ENCODE data around the gene CLN6. TPM values are rescaled to one million over a fixed set of nuclear protein-coding genes. Genes with fewer than 3 reads are reported as not detected.

Gene CLN6
- total and polyA plus RNA-seq, 9 of the 15 experiments (the other 6 are each of a cell fraction or from before 2014, with no cell fraction given), result 0.71 to 53.3 (median 39.3) TPM

- Histone ChIP-seq H3K27me3 (ENCODE audit: control insufficient read depth in 2 of 2, insufficient read depth in 2 of 2, low read length in 2 of 2) (no peaks in the 10 kb centered on the region), H3K9ac (ENCODE audit: insufficient read depth in 1 of 2, low read depth in 2 of 2, low read length in 2 of 2) (peak overlapping the region in 1 of 2 experiments; percentile 74; a peak in 2 of 4 replicates), H3K27ac (ENCODE audit: extremely low read depth, low read depth, low read length) (no peak overlapping the region), H3K9me3 (replicated peaks; ENCODE audit: control insufficient read depth, insufficient read depth, low read depth, low read length) (no peaks in the 10 kb centered on the region), H3K79me2 (ENCODE audit: control insufficient read depth, insufficient read depth, low read length) (peaks cover 30% of the 10 kb centered on the region), H3K4me3 (no peak overlapping the region), H3K9me1 (ENCODE audit: control insufficient read depth, insufficient read depth, low read length) (peaks cover 3% of the 10 kb centered on the region), H3K36me3 (ENCODE audit: control insufficient read depth, insufficient read depth, low read length) (peaks cover 77% of the 10 kb centered on the region; the same call in 2 of the 3 replicates), H3K4me2 (ENCODE audit: insufficient read depth, low read length) (no peak overlapping the region), H4K20me1 (replicated peaks; ENCODE audit: control insufficient read depth, insufficient read depth, low read length) (peaks cover 20% of the 10 kb centered on the region; the same call in 1 of the 2 replicates), H3K4me1 (replicated peaks in 1 of 2; ENCODE audit: control insufficient read depth in 2 of 2, insufficient read depth in 2 of 2, low read length in 2 of 2) (peaks cover 14 to 49% of the 10 kb centered on the region in 2 experiments), H2AFZ (ENCODE audit: low read depth, low read length) (no peak overlapping the region)
- ATAC-seq, result no peak
- BruUV-seq (replicated peaks), result no TSS peak
- peak; percentile 30; the same call in 1 of the 2 replicates for TF ChIP-seq POLR2G (IDR thresholded peaks at IDR 0.05; ENCODE audit: low read depth, low read length)
- no peak for TF ChIP-seq NCOA2 (IDR thresholded peaks at IDR 0.05; ENCODE audit: partially characterized antibody in 2 of 2)
- in situ Hi-C loops (cut with MboI) (no loop called here), intact Hi-C loops (cut with micrococcal nuclease) (no loop called here)
- no peak for FAIRE-seq
- POLR2A ChIA-PET, result no interaction called here
- no peak for DNase-seq (ENCODE audit: extremely low read depth in 1 of 4, low spot score in 3 of 4)
- 95% methylated on average over 6 of the region's 7 CpGs for WGBS (ENCODE audit: insufficient coverage, low coverage, missing lambda C conversion rate)
- CTCF ChIA-PET (ENCODE audit: low intra/inter-chr PET ratio), result no interaction called here
These were observed 20.3 kb downstream of the CLN6 start for GRCh38 chr15:68209272-68209671.

DNA sequence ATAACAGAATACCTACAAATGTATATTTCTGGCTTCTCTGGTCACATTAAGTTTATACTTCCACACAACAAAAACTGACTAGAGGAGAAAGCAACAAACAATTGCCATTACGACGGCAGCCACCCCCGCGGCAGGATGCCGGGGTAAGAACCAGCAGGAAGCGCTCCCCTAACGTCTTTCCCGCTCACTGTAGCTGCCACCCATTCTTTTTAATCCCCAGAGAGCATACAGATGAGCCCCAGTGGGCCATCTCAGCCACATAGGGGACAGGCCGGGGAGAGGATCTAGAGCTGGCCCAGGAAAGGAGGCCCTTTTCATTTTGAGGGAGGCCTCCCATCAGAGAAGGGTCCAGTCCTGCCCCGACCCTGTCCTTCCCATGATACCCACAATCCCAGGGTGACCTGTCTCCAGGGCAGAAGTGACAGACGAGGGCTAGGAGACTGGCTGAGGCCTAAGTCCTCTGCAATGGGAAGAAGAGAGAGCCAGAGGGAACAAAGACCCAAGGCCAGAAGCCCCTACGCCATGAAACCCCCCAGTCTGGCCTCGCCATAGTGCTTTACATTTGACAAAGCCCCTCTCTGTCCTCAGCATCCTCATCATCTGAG is 20.8 kb downstream of the CLN6 start:
- Histone ChIP-seq H3K36me3 (ENCODE audit: control insufficient read depth, insufficient read depth, low read length) (peaks cover 71% of the 10 kb centered on the region; the same call in 2 of the 3 replicates), H3K79me2 (ENCODE audit: control insufficient read depth, insufficient read depth, low read length) (peaks cover 32% of the 10 kb centered on the region), H3K4me3 (no peak overlapping the region), H2AFZ (ENCODE audit: low read depth, low read length) (no peak overlapping the region), H3K9me3 (replicated peaks; ENCODE audit: control insufficient read depth, insufficient read depth, low read depth, low read length) (no peaks in the 10 kb centered on the region), H4K20me1 (replicated peaks; ENCODE audit: control insufficient read depth, insufficient read depth, low read length) (peaks cover 17% of the 10 kb centered on the region; the same call in 1 of the 2 replicates), H3K9me1 (ENCODE audit: control insufficient read depth, insufficient read depth, low read length) (peaks cover 3% of the 10 kb centered on the region), H3K27ac (ENCODE audit: extremely low read depth, low read depth, low read length) (no peak overlapping the region), H3K4me2 (ENCODE audit: insufficient read depth, low read length) (no peak overlapping the region), H3K27me3 (ENCODE audit: control insufficient read depth in 2 of 2, insufficient read depth in 2 of 2, low read length in 2 of 2) (no peaks in the 10 kb centered on the region), H3K4me1 (replicated peaks in 1 of 2; ENCODE audit: control insufficient read depth in 2 of 2, insufficient read depth in 2 of 2, low read length in 2 of 2) (peaks cover 14 to 49% of the 10 kb centered on the region in 2 experiments), H3K9ac (ENCODE audit: insufficient read depth in 1 of 2, low read depth in 2 of 2, low read length in 2 of 2) (no peak overlapping the region; a peak in 1 of 4 replicates)
- FAIRE-seq (no peak), ATAC-seq (no peak), DNase-seq (ENCODE audit: extremely low read depth in 1 of 4, low spot score in 3 of 4) (no peak)
- in situ Hi-C loops (cut with MboI) (no loop called here), intact Hi-C loops (cut with micrococcal nuclease) (no loop called here)
- TF ChIP-seq, protein P1, sequence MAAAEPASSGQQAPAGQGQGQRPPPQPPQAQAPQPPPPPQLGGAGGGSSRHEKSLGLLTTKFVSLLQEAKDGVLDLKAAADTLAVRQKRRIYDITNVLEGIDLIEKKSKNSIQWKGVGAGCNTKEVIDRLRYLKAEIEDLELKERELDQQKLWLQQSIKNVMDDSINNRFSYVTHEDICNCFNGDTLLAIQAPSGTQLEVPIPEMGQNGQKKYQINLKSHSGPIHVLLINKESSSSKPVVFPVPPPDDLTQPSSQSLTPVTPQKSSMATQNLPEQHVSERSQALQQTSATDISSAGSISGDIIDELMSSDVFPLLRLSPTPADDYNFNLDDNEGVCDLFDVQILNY (CRISPR knock-in tag; IDR thresholded peaks at IDR 0.05), result no peak
- BruUV-seq (replicated peaks), result no TSS peak
- WGBS (ENCODE audit: insufficient coverage, low coverage, missing lambda C conversion rate), result 92% methylated on average over 11 of the region's 13 CpGs
- ChIA-PET CTCF (ENCODE audit: low intra/inter-chr PET ratio) (no interaction called here), POLR2A (interaction anchor here (0.7 kb wide), 1 partner anchor 16 kb away, joined by 3 read pairs; no protein-coding TSS in a partner anchor)
